OCI-LY7 (cell line): ENCODE data around the gene KCNQ5. TPM values are rescaled to one million over a fixed set of nuclear protein-coding genes. Genes with fewer than 3 reads are reported as not detected.

ENCODE experiments used
- BruUV-seq: library from RNA; stranded (reverse); fragments of 400-500 nt; replicated peaks from 2 replicates; lab custom pipeline; 2021; lab: Mats Ljungman, UMichigan
- CTCF ChIA-PET: fragments of 300-600 bp; sonication (Branson Sonifier 250); formaldehyde crosslinking; loops from one replicate; lab custom pipeline; 2022; ENCODE audit warnings: antibody characterized with exemption; ENCODE audit not compliant: unreplicated experiment; lab: Charles Lee
- POLR2A ChIA-PET: fragments of 300-600 bp; sonication (Branson Sonifier 250); formaldehyde crosslinking; loops from one replicate; lab custom pipeline; 2022; ENCODE audit warnings: antibody characterized with exemption; lab: Charles Lee
- DNase-seq: peaks from one replicate; pipeline ENCODE4 v3.0.0-alpha.2; 2015; ENCODE audit warnings: low spot score
- H2AFZ ChIP-seq: fragments of 200-600 bp; sonication (generic), shearing (Covaris generic); 2 replicates; pipeline ENCODE4 v1.6.1; 2014; ENCODE audit warnings: mild to moderate bottlenecking, antibody characterized with exemption, low read length, moderate library complexity
- H3K27ac ChIP-seq: fragments of 200-600 bp; sonication (generic); 2 replicates; pipeline ENCODE4 v1.5.1; 2014; ENCODE audit warnings: mixed run types, low read depth, mild to moderate bottlenecking, moderate library complexity, low read length, inconsistent platforms; ENCODE audit not compliant: poor library complexity, severe bottlenecking
- H3K36me3 ChIP-seq: fragments of 200-600 bp; sonication (generic); 2 replicates; pipeline ENCODE4 v1.6.1; 2014; ENCODE audit warnings: mild to moderate bottlenecking, antibody characterized with exemption, low read length, moderate library complexity, mixed read lengths; ENCODE audit not compliant: insufficient read depth
- H3K4me1 ChIP-seq: fragments of 200-600 bp; sonication (generic); 2 replicates; pipeline ENCODE4 v1.5.1; 2014; ENCODE audit warnings: mild to moderate bottlenecking, low read length; ENCODE audit not compliant: insufficient read depth, poor library complexity, severe bottlenecking
- H3K4me2 ChIP-seq: fragments of 200-600 bp; sonication (generic); 2 replicates; pipeline ENCODE4 v1.6.1; 2014; ENCODE audit warnings: mild to moderate bottlenecking, low read length
- H3K4me3 ChIP-seq: fragments of 200-600 bp; sonication (generic); 2 replicates; pipeline ENCODE4 v1.5.1; 2014; ENCODE audit warnings: mild to moderate bottlenecking, low read depth, low read length; ENCODE audit not compliant: poor library complexity, severe bottlenecking
- H3K79me2 ChIP-seq: fragments of 200-600 bp; sonication (generic); 2 replicates; pipeline ENCODE4 v1.6.1; 2016; ENCODE audit warnings: low read depth, mild to moderate bottlenecking, low read length, moderate library complexity, mixed read lengths; ENCODE audit not compliant: insufficient read depth
- H3K9me2 ChIP-seq: fragments of 200-600 bp; sonication (generic); 2 replicates; pipeline ENCODE4 v1.6.1; 2016; ENCODE audit warnings: mild to moderate bottlenecking, low read length, mixed read lengths; ENCODE audit not compliant: insufficient read depth
- H3K9me3 ChIP-seq: fragments of 200-600 bp; sonication (generic); 2 replicates; pipeline ENCODE4 v1.6.1; 2014; ENCODE audit warnings: mild to moderate bottlenecking, mixed run types, low read length, mixed read lengths
- H4K20me1 ChIP-seq: fragments of 200-600 bp; sonication (generic); 2 replicates; pipeline ENCODE4 v1.6.1; 2014; ENCODE audit warnings: mild to moderate bottlenecking, antibody characterized with exemption, low read length, moderate library complexity, mixed read lengths; ENCODE audit not compliant: insufficient read depth
- CTCF ChIP-seq: fragments of 200-600 bp; sonication (generic); conservative IDR thresholded peaks from 2 replicates; pipeline ENCODE4 v1.5.1; 2014; ENCODE audit warnings: mild to moderate bottlenecking, antibody characterized with exemption, low read length, moderate library complexity, mixed read lengths
- EZH2phosphoT487 ChIP-seq: fragments of 200-600 bp; sonication (generic); IDR thresholded peaks from 2 replicates; pipeline ENCODE4 v1.6.1; 2018; ENCODE audit warnings: low read depth, borderline replicate concordance, mild to moderate bottlenecking, mixed run types, antibody characterized with exemption, low read length, moderate library complexity, mixed read lengths
- intact Hi-C: fragments of 100-400 bp; cut with micrococcal nuclease; formaldehyde crosslinking; loops from one replicate; pipeline ENCODE4 v1.10.0; 2022; ENCODE audit not compliant: unreplicated experiment
- total RNA-seq, 2 experiments: library from RNA; depleted of rRNA in 1 of 2; stranded (reverse); fragments of >200 nt in 1 of 2; shearing (Covaris generic) in 1 of 2; gene quantifications; 2 replicates each; pipeline ENCODE4 v1.2.3, GENCODE V29; 2014 to 2022

Gene KCNQ5
- total RNA-seq, 2 experiments from 2014 or later, result 26.1 to 29.7 TPM

- no TSS peak for BruUV-seq
Measured at GRCh38 chr6:72857791-72858585, 236.1 kb downstream of the KCNQ5 start.

GRCh38 chr6:72861059-72861458 lies 239.2 kb downstream of the KCNQ5 start:
- H3K4me3 ChIP-seq, result no peak overlapping the region
- H3K9me2 ChIP-seq, result no peaks in the 10 kb centered on the region
- TF ChIP-seq EZH2phosphoT487, result no peak
- no peak for TF ChIP-seq CTCF
- peaks cover 3% of the 10 kb centered on the region; the same call in 1 of the 2 replicates for H3K79me2 ChIP-seq
- BruUV-seq, result no TSS peak
- no peak for DNase-seq
- POLR2A ChIA-PET, result interaction anchor here (0.6 to 1.0 kb wide), 4 partner anchors 9 to 1316 kb away, joined by 3 to 4 read pairs (median 3); no protein-coding TSS in a partner anchor
- CTCF ChIA-PET, result no interaction called here
- no peaks in the 10 kb centered on the region for H3K9me3 ChIP-seq
- H3K4me2 ChIP-seq, result no peak overlapping the region
- H3K4me1 ChIP-seq, result no peaks in the 10 kb centered on the region
- H3K27ac ChIP-seq, result no peak overlapping the region
- no peak overlapping the region for H2AFZ ChIP-seq
- H4K20me1 ChIP-seq, result no peaks in the 10 kb centered on the region; the same call in 1 of the 2 replicates
- no peaks in the 10 kb centered on the region for H3K36me3 ChIP-seq
- intact Hi-C loops, result no loop called here

More at GRCh38 chr6:72857791-72858585, 236.1 kb downstream of the KCNQ5 start:
- H3K36me3 ChIP-seq, result no peaks in the 10 kb centered on the region
- H4K20me1 ChIP-seq, result no peaks in the 10 kb centered on the region; the same call in 1 of the 2 replicates
- H3K4me2 ChIP-seq, result no peak overlapping the region
- no peaks in the 10 kb centered on the region for H3K9me3 ChIP-seq
- ChIA-PET POLR2A (interaction anchor here (0.6 to 1.4 kb wide), 2 partner anchors 13 to 19 kb away, joined by 3 to 4 read pairs; no protein-coding TSS in a partner anchor), CTCF (no interaction called here)
- peaks cover 3% of the 10 kb centered on the region; the same call in 1 of the 2 replicates for H3K79me2 ChIP-seq
- H3K9me2 ChIP-seq, result no peaks in the 10 kb centered on the region
- TF ChIP-seq EZH2phosphoT487, result no peak
- TF ChIP-seq CTCF, result no peak
- intact Hi-C loops, result no loop called here
- H3K4me3 ChIP-seq, result no peak overlapping the region
- H2AFZ ChIP-seq, result no peak overlapping the region
- DNase-seq, result no peak
- H3K27ac ChIP-seq, result no peak overlapping the region
- no peaks in the 10 kb centered on the region for H3K4me1 ChIP-seq
